Activated CD4-positive, alpha-beta memory T cell treated with anti-CD3 and anti-CD28 coated beads, Interleukin-2, amount 10 ng/mL, durations not matched to agents 7 days and 5 days (primary cell): ENCODE data around the gene S100A10. TPM values are rescaled to one million over a fixed set of nuclear protein-coding genes. Genes with fewer than 3 reads are reported as not detected.

Experiments
- CTCF ChIA-PET: fragments of 350-600 bp; sonication (Branson Sonifier 250); formaldehyde crosslinking; loops from one replicate; lab custom pipeline; 2021; ENCODE audit warnings: antibody characterized with exemption, inconsistent platforms; lab: Charles Lee
- POLR2A ChIA-PET: fragments of 350-600 bp; sonication (Branson Sonifier 250); formaldehyde crosslinking; loops from one replicate; lab custom pipeline; 2021; ENCODE audit warnings: antibody characterized with exemption; lab: Charles Lee
- DNase-seq: peaks from one replicate; pipeline ENCODE4 v3.0.0-alpha.2; 2020
- H3K27ac Mint-ChIP-seq: one replicate; pipeline ENCODE4 v1.8.0; 2021; ENCODE audit warnings: mild to moderate bottlenecking, mixed read lengths
- H3K27me3 Mint-ChIP-seq: one replicate; pipeline ENCODE4 v1.8.0; 2021; ENCODE audit warnings: mixed read lengths
- H3K36me3 Mint-ChIP-seq: one replicate; pipeline ENCODE4 v1.8.0; 2021; ENCODE audit warnings: low read depth, mixed read lengths
- H3K4me1 Mint-ChIP-seq: one replicate; pipeline ENCODE4 v1.8.0; 2021; ENCODE audit warnings: mixed read lengths
- H3K4me3 Mint-ChIP-seq: one replicate; pipeline ENCODE4 v1.8.0; 2021; ENCODE audit warnings: mild to moderate bottlenecking, mixed read lengths
- H3K9me3 Mint-ChIP-seq: one replicate; pipeline ENCODE4 v1.8.0; 2021; ENCODE audit warnings: mixed read lengths
- total RNA-seq, 2 experiments: library from RNA; stranded (reverse); gene quantifications; one replicate each; pipeline ENCODE4 v1.2.3, GENCODE V29; 2021

The S100A10 gene
- total RNA-seq, 2 experiments from 2014 or later = 631 to 641 TPM

GRCh38 chr1:151984313-151984956, 9.2 kb downstream of the S100A10 start:
- H3K4me1 Mint-ChIP-seq = peaks cover 63% of the 10 kb centered on the region
- H3K27me3 Mint-ChIP-seq = no peaks in the 10 kb centered on the region
- DNase-seq = peak; percentile 60
- H3K4me3 Mint-ChIP-seq = peak overlapping the region; percentile 7
- H3K9me3 Mint-ChIP-seq = no peaks in the 10 kb centered on the region
- CTCF ChIA-PET = interaction anchor here (0.7 to 2.9 kb wide), 9 partner anchors 8 to 118 kb away, joined by 3 to 17 read pairs (median 8); no protein-coding TSS in a partner anchor
- peaks cover 86% of the 10 kb centered on the region for H3K36me3 Mint-ChIP-seq
- POLR2A ChIA-PET = interaction anchor here (1.0 to 10.7 kb wide), 8 partner anchors 8 to 77 kb away, joined by 3 to 71 read pairs (median 6); partner anchors contain the start of genes S100A10 and S100A11
- H3K27ac Mint-ChIP-seq = peak overlapping the region; percentile 76

- Mint-ChIP-seq H3K9me3 (no peaks in the 10 kb centered on the region), H3K4me1 (peaks cover 51% of the 10 kb centered on the region), H3K27ac (no peak overlapping the region), H3K4me3 (no peak overlapping the region), H3K27me3 (no peaks in the 10 kb centered on the region), H3K36me3 (peaks cover 74% of the 10 kb centered on the region)
- ChIA-PET POLR2A (interaction anchor here (0.7 to 10.7 kb wide), 5 partner anchors 11 to 53 kb away, joined by 3 to 71 read pairs (median 3); partner anchors contain the start of genes S100A10 and S100A11), CTCF (interaction anchor here (0.7 to 2.7 kb wide), 8 partner anchors 9 to 341 kb away, joined by 3 to 13 read pairs (median 7); no protein-coding TSS in a partner anchor)
- DNase-seq = no peak
Observed at GRCh38 chr1:151982300-151983005, 11.2 kb downstream of the S100A10 start.

GRCh38 chr1:151981178-151981525, 12.5 kb downstream of the S100A10 start:
- Mint-ChIP-seq H3K9me3 (no peaks in the 10 kb centered on the region), H3K27ac (no peak overlapping the region)
- POLR2A ChIA-PET = interaction anchor here (1.0 to 10.7 kb wide), 4 partner anchors 8 to 35 kb away, joined by 3 to 71 read pairs (median 4); partner anchors contain the start of gene S100A10

GRCh38 chr1:151980287-151981177, 13.1 kb downstream of the S100A10 start:
- CTCF ChIA-PET = interaction anchor here (0.6 to 1.7 kb wide), 5 partner anchors 10 to 479 kb away, joined by 3 to 4 read pairs (median 3); no protein-coding TSS in a partner anchor
- POLR2A ChIA-PET = interaction anchor here (1.0 to 10.7 kb wide), 4 partner anchors 7 to 44 kb away, joined by 3 to 71 read pairs (median 4); partner anchors contain the start of gene S100A10
- Mint-ChIP-seq H3K9me3 (no peaks in the 10 kb centered on the region), H3K4me3 (no peak overlapping the region), H3K4me1 (peaks cover 36% of the 10 kb centered on the region), H3K27me3 (no peaks in the 10 kb centered on the region), H3K27ac (no peak overlapping the region), H3K36me3 (peaks cover 60% of the 10 kb centered on the region)
- DNase-seq = no peak

More at GRCh38 chr1:151981178-151981525, 12.5 kb downstream of the S100A10 start:
- CTCF ChIA-PET = interaction anchor here (0.6 to 1.2 kb wide), 2 partner anchors 13 to 478 kb away, joined by 3 to 4 read pairs; no protein-coding TSS in a partner anchor
- no peak for DNase-seq
- H3K36me3 Mint-ChIP-seq = peaks cover 66% of the 10 kb centered on the region
- H3K27me3 Mint-ChIP-seq = no peaks in the 10 kb centered on the region
- peaks cover 41% of the 10 kb centered on the region for H3K4me1 Mint-ChIP-seq
- no peak overlapping the region for H3K4me3 Mint-ChIP-seq

GRCh38 chr1:151978922-151979321, 14.7 kb downstream of the S100A10 start:
- H3K4me1 Mint-ChIP-seq = peaks cover 21% of the 10 kb centered on the region
- H3K27ac Mint-ChIP-seq = no peak overlapping the region
- no peak overlapping the region for H3K4me3 Mint-ChIP-seq
- ChIA-PET POLR2A (interaction anchor here (0.6 to 10.7 kb wide), 3 partner anchors 8 to 15 kb away, joined by 3 to 71 read pairs (median 4); partner anchors contain the start of gene S100A10), CTCF (interaction anchor here (1.2 to 1.6 kb wide), 3 partner anchors 11 to 17 kb away, joined by 3 to 5 read pairs (median 3); no protein-coding TSS in a partner anchor)
- peaks cover 7% of the 10 kb centered on the region for H3K27me3 Mint-ChIP-seq
- H3K9me3 Mint-ChIP-seq = no peaks in the 10 kb centered on the region
- DNase-seq = no peak
- H3K36me3 Mint-ChIP-seq = peaks cover 44% of the 10 kb centered on the region

- H3K4me3 Mint-ChIP-seq = no peak overlapping the region
- H3K27me3 Mint-ChIP-seq = peaks cover 9% of the 10 kb centered on the region
- POLR2A ChIA-PET = interaction anchor here (1.4 to 10.7 kb wide), 3 partner anchors 9 to 16 kb away, joined by 3 to 71 read pairs (median 4); partner anchors contain the start of gene S100A10
Observed at GRCh38 chr1:151977662-151978230, 15.9 kb downstream of the S100A10 start.

GRCh38 chr1:151976858-151977257, 16.8 kb downstream of the S100A10 start:
- H3K36me3 Mint-ChIP-seq = peaks cover 24% of the 10 kb centered on the region
- CTCF ChIA-PET = interaction anchor here (0.7 to 3.9 kb wide), 8 partner anchors 9 to 107 kb away, joined by 3 to 21 read pairs (median 3); partner anchors contain the start of gene S100A11
- POLR2A ChIA-PET = interaction anchor here (1.2 to 10.7 kb wide), 4 partner anchors 7 to 17 kb away, joined by 3 to 71 read pairs (median 5); partner anchors contain the start of gene S100A10
- H3K9me3 Mint-ChIP-seq = no peaks in the 10 kb centered on the region
- DNase-seq = no peak
- H3K4me3 Mint-ChIP-seq = no peak overlapping the region
- peaks cover 9% of the 10 kb centered on the region for H3K27me3 Mint-ChIP-seq
- no peak overlapping the region for H3K27ac Mint-ChIP-seq
- peaks cover 24% of the 10 kb centered on the region for H3K4me1 Mint-ChIP-seq

More at GRCh38 chr1:151977662-151978230, 15.9 kb downstream of the S100A10 start:
- Mint-ChIP-seq H3K4me1 (peaks cover 20% of the 10 kb centered on the region), H3K27ac (no peak overlapping the region), H3K36me3 (peaks cover 32% of the 10 kb centered on the region), H3K9me3 (no peaks in the 10 kb centered on the region)
- DNase-seq = no peak
- CTCF ChIA-PET = interaction anchor here (1.0 to 3.9 kb wide), 4 partner anchors 10 to 107 kb away, joined by 3 to 21 read pairs (median 4); no protein-coding TSS in a partner anchor

- ChIA-PET POLR2A (interaction anchor here (0.6 to 10.7 kb wide), 7 partner anchors 8 to 694 kb away, joined by 3 to 71 read pairs (median 4); partner anchors contain the start of gene S100A10), CTCF (interaction anchor here (0.7 to 3.9 kb wide), 8 partner anchors 8 to 88 kb away, joined by 3 to 21 read pairs (median 5); partner anchors contain the start of gene S100A11)
- Mint-ChIP-seq H3K4me3 (no peak overlapping the region), H3K4me1 (peaks cover 23% of the 10 kb centered on the region), H3K27me3 (peaks cover 9% of the 10 kb centered on the region), H3K36me3 (peaks cover 16% of the 10 kb centered on the region), H3K9me3 (no peaks in the 10 kb centered on the region), H3K27ac (no peak overlapping the region)
- DNase-seq = no peak
Observed at GRCh38 chr1:151976015-151976343, 17.7 kb downstream of the S100A10 start.

- Mint-ChIP-seq H3K4me3 (no peak overlapping the region), H3K27ac (no peak overlapping the region), H3K36me3 (peaks cover 11% of the 10 kb centered on the region), H3K4me1 (peaks cover 23% of the 10 kb centered on the region), H3K9me3 (no peaks in the 10 kb centered on the region), H3K27me3 (peaks cover 9% of the 10 kb centered on the region)
- ChIA-PET CTCF (interaction anchor here (0.9 to 3.9 kb wide), 7 partner anchors 8 to 88 kb away, joined by 3 to 21 read pairs (median 6); no protein-coding TSS in a partner anchor), POLR2A (interaction anchor here (0.6 to 10.7 kb wide), 6 partner anchors 9 to 694 kb away, joined by 3 to 71 read pairs (median 4); partner anchors contain the start of gene S100A10)
- no peak for DNase-seq
Observed at GRCh38 chr1:151975311-151976014, 18.2 kb downstream of the S100A10 start.

- peak; percentile 52 for DNase-seq
- no peak overlapping the region for H3K27ac Mint-ChIP-seq
- H3K4me3 Mint-ChIP-seq = no peak overlapping the region
- ChIA-PET CTCF (interaction anchor here (0.7 to 2.2 kb wide), 9 partner anchors 10 to 82 kb away, joined by 3 to 9 read pairs (median 4); no protein-coding TSS in a partner anchor), POLR2A (interaction anchor here (0.9 to 1.4 kb wide), 4 partner anchors 8 to 29 kb away, joined by 3 to 8 read pairs (median 4); no protein-coding TSS in a partner anchor)
- no peaks in the 10 kb centered on the region for H3K9me3 Mint-ChIP-seq
- H3K36me3 Mint-ChIP-seq = peaks cover 2% of the 10 kb centered on the region
- H3K4me1 Mint-ChIP-seq = peaks cover 31% of the 10 kb centered on the region
- peaks cover 9% of the 10 kb centered on the region for H3K27me3 Mint-ChIP-seq
Observed at GRCh38 chr1:151972542-151973248, 21.0 kb downstream of the S100A10 start.
